Uterus (tissue), 4 donors: ENCODE results near the gene PBX2. TPM values are rescaled to one million over a fixed set of nuclear protein-coding genes. Genes with fewer than 3 reads are reported as not detected.
A peak's percentile ranks its signal among the peaks of the same experiment; 100 is the strongest.
"Not testable (repeated sequence)": the region's sequence is repeated elsewhere in the genome, so short reads cannot be mapped to it uniquely, and the experiment has no call there.

Experiments
- DNase-seq, 2 donors: peaks; one replicate each; pipeline ENCODE4 v3.0.0-alpha.2; 2019 to 2020
- H3K27ac ChIP-seq, 2 donors: fragments of 200-600 bp; sonication (generic); 1 replicate in 1 of 2; 2 replicates in 1 of 2; pipeline ENCODE4 v1.5.1; 2016 to 2018
- H3K27me3 ChIP-seq, 2 donors: fragments of 200-600 bp; sonication (generic); one replicate each; pipeline ENCODE4 v1.5.1; 2018 to 2019; ENCODE audit warnings: control low read depth in 1 of 2
- H3K36me3 ChIP-seq, 2 donors: fragments of 200-600 bp; sonication (generic); one replicate each; pipeline ENCODE4 v1.5.1; 2019; ENCODE audit warnings: control low read depth in 1 of 2
- H3K4me1 ChIP-seq, 2 donors: fragments of 200-600 bp; sonication (generic); one replicate each; pipeline ENCODE4 v1.5.1; 2018 to 2019; ENCODE audit warnings: control low read depth in 1 of 2
- H3K4me3 ChIP-seq, 2 donors: fragments of 200-600 bp; sonication (generic); 1 replicate in 1 of 2; 2 replicates in 1 of 2; pipeline ENCODE4 v1.5.1; 2018 to 2019; ENCODE audit warnings: mild to moderate bottlenecking in 1 of 2
- H3K9me3 ChIP-seq, 2 donors: fragments of 200-600 bp; sonication (generic); one replicate each; pipeline ENCODE4 v1.5.1; 2019; ENCODE audit warnings: control low read depth in 1 of 2
- POLR2A ChIP-seq, 2 donors: fragments of 450-650 bp; IDR thresholded peaks; one replicate each; pipeline ENCODE4 v1.6.1; 2016; ENCODE audit warnings: antibody characterized with exemption in 2 of 2, mild to moderate bottlenecking in 1 of 2, moderate library complexity in 1 of 2
- intact Hi-C: fragments of 100-400 bp; cut with DNase I; formaldehyde crosslinking; loops from one replicate; pipeline ENCODE4 v1.15.1; 2023; ENCODE audit warnings: low total_unique reads
- total RNA-seq, 4 donors: library from RNA; depleted of rRNA in 3 of 4; stranded (reverse); fragments of >200 nt in 3 of 4; gene quantifications; one replicate each; pipeline versions ENCODE4 v1.1.0 to v1.2.4, GENCODE V29; 2014 to 2023
- TF ChIP-seq, protein P1 (sequence below), 4 experiments: fragments of 200-600 bp in 2 of 4; fragments of 450-650 bp in 2 of 4; sonication (generic) in 2 of 4; IDR thresholded peaks; one replicate each; pipeline ENCODE4 v1.5.1; 2016 to 2019; ENCODE audit warnings: antibody characterized with exemption in 4 of 4, mild to moderate bottlenecking in 2 of 4, moderate library complexity in 1 of 4
- donor health status: DM: yes; HTN: yes; CAD: no.

Gene PBX2
- total RNA-seq, 4 donors from 2014 or later: 35.1 to 150 (median 57.7) TPM

DNA sequence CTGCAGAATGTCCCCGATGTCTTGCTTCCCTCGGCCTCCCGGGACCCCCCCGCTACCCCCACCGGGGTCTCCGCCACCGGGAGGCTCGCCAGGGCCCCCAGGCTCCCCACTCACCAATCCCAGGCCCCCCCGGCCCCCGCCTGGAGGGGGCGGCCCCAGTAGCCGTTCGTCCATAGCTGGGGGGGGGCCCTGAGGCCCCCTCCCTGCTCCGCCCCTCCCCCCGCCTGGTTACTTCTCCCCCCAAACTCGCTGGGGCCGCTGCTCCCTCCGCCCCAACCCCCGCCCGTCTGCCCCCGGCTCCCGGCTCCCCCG, 304 bp downstream of the PBX2 start:
- peak overlapping the region; percentile 98 to 100 for H3K27ac ChIP-seq
- peak overlapping the region; percentile 85 to 98 for H3K4me3 ChIP-seq
- H3K4me1 ChIP-seq: no peaks in the 10 kb centered on the region
- H3K36me3 ChIP-seq: no peaks in the 10 kb centered on the region
- no peaks in the 10 kb centered on the region for H3K9me3 ChIP-seq
- DNase-seq: peak in 1 of 2 donors; percentile 57
- intact Hi-C loops: no loop called here
- no peak for TF ChIP-seq POLR2A (IDR thresholded peaks at IDR 0.05)
- TF ChIP-seq, protein P1, sequence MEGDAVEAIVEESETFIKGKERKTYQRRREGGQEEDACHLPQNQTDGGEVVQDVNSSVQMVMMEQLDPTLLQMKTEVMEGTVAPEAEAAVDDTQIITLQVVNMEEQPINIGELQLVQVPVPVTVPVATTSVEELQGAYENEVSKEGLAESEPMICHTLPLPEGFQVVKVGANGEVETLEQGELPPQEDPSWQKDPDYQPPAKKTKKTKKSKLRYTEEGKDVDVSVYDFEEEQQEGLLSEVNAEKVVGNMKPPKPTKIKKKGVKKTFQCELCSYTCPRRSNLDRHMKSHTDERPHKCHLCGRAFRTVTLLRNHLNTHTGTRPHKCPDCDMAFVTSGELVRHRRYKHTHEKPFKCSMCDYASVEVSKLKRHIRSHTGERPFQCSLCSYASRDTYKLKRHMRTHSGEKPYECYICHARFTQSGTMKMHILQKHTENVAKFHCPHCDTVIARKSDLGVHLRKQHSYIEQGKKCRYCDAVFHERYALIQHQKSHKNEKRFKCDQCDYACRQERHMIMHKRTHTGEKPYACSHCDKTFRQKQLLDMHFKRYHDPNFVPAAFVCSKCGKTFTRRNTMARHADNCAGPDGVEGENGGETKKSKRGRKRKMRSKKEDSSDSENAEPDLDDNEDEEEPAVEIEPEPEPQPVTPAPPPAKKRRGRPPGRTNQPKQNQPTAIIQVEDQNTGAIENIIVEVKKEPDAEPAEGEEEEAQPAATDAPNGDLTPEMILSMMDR (IDR thresholded peaks at IDR 0.05): no peak
- no peaks in the 10 kb centered on the region for H3K27me3 ChIP-seq

DNA sequence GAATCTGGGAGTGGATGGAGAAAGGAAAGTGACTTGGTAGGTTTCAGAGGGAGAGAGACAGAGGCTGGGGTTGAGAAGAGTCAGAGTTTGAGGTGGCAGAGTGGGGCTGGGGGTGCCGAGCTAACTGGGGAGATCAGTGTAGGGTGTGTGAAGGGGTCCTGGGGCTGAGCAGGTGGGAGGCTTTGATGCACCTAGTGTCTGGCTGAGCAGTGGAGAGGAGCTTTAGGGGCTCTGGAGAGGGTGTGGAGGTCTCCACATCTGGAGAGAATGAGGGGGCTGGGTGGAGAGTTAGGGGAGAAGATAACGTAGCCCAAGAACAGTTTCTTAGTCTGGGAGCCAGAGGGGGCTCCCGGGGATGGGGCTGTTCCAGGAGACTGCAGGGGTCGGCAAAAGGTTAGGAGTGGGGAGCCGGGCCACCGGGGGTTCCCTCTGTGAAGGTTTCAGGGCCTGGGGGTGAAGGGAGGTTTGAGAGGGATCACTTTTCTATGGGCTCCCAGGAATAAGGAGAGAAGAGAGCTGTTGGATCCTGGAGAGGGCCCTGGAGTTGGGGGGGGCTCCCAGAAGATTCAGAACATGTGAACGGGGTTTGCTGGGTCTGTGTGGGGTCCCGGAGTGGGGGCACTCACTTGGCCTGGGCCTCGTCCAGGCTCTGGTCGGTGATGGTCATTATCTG, 797 bp downstream of the PBX2 start:
- Histone ChIP-seq H3K27ac (peak overlapping the region; percentile 98 to 100), H3K9me3 (no peaks in the 10 kb centered on the region), H3K36me3 (no peaks in the 10 kb centered on the region), H3K4me1 (no peaks in the 10 kb centered on the region), H3K27me3 (no peaks in the 10 kb centered on the region), H3K4me3 (peak overlapping the region; percentile 85 to 98)
- intact Hi-C loops: no loop called here
- DNase-seq: no peak
- TF ChIP-seq, protein P1 (IDR thresholded peaks at IDR 0.05): no peak
- TF ChIP-seq POLR2A (IDR thresholded peaks at IDR 0.05): no peak

DNA sequence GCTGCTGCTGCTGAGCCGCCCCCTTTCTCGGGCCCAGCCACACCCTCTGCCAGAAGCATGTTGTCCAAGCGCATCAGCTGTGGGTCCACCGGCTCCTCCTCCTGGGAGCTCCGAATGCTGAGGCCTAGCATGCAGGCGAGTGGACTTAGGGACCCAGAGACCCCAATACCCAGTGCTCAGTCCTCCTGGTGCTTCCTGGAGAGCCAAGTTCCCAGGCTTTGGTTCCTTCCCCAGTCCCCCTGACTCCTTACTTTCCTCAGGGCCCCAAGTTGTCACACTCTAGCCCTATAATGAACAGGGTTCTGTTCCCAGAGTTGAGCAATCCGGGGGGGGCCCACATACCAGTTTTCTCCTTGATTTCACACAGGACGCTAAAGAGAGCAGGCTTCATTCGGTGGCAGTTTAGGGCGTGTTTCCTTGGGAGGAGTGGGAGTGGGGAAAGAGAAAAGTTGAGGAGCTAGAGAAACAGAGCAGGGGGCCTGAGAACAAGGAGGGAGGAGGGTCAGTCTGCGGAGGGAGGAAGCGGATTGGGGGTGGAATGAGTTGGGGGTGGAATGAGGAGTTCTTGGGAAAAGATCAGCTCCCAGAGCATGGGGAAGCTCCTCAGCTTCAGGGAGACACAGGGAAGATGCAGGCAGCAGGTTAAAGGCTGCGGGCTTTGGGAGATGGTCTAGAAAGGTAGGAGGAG, 1.5 kb downstream of the PBX2 start:
- no peaks in the 10 kb centered on the region for H3K4me1 ChIP-seq
- intact Hi-C loops: no loop called here

DNA sequence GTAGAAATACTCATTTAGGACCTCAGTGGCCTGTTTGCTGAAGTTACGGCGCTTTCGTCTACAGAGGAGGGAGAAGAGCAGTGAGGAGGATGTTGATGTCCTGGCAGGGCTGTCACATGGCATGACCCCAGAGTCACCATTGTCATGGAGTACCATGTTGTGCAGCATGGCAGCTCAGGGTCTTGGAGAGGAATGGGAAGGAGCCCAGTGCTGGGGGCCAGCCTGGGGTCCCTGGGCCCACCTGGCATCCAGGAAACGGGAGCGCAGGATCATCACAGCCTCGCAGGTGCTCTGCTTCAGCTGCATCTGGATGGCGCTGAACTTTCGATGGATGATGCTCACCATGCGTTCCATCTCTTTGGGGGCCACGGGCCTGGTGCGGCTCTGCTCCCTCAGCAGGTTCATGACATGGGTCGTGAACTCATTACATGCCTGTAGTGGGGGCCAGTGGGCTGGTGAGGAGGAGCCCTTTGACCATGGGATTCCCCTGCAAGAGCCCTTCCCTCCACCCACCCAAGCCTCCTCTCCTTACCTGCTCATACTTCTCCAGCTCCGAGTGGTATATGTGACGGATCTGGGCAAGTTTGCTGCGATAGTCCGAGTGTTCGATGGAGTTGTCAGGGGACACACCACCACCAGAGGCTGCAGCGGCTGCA, 2.1 kb downstream of the PBX2 start:
- peak overlapping the region in 1 of 2 donors; percentile 85 for H3K4me3 ChIP-seq
- H3K27ac ChIP-seq: peak overlapping the region; percentile 98 to 100
- H3K9me3 ChIP-seq, H3K36me3 ChIP-seq, H3K4me1 ChIP-seq, DNase-seq, H3K27me3 ChIP-seq, intact Hi-C loops: not testable (repeated sequence)

More for the DNA sequence above, 1.5 kb downstream of the PBX2 start:
- no peaks in the 10 kb centered on the region for H3K9me3 ChIP-seq
- DNase-seq: peak; percentile 68 to 73
- peak overlapping the region; percentile 85 to 98 for H3K4me3 ChIP-seq
- H3K36me3 ChIP-seq: no peaks in the 10 kb centered on the region
- H3K27ac ChIP-seq: peak overlapping the region; percentile 98 to 100
- no peaks in the 10 kb centered on the region for H3K27me3 ChIP-seq
- peak in 1 of 2 donors; percentile 8 for TF ChIP-seq POLR2A (IDR thresholded peaks at IDR 0.05)
- TF ChIP-seq, protein P1 (IDR thresholded peaks at IDR 0.05): no peak

DNA sequence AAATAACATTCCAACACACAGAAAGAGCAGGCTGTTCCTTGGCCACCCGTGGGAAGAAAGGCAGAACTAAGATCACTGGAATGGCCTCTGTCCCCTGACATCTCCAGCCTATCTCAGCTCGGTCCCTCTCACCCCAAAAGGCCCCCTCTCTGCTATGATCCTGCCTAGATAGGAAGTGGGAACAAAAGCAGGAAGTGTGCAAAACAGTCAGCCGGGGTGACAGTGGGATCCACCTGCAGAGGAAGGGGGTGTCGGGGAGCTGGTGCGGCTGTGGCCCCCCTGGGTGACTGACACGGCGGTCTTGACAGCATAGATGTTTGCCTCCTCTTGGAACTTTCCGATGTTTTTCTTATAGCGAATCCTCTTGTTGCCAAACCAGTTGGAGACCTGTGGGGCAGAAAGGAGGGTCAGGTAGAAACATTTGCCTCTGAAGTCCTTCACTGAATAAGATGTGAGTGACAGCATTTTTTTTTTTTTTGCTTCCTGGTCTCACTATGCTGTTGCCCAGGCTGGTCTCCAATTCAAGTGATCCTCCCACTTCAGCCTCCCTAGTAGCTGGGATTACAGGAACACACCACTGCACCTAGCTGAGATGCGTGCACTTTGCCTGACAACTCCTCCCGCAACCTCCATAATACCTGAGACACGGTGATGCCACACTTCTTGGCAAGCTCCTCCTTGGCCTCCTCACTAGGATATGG, 2.8 kb downstream of the PBX2 start:
- Histone ChIP-seq H3K4me1 (no peaks in the 10 kb centered on the region), H3K27ac (peak overlapping the region; percentile 83 to 100), H3K27me3 (no peaks in the 10 kb centered on the region)

DNA sequence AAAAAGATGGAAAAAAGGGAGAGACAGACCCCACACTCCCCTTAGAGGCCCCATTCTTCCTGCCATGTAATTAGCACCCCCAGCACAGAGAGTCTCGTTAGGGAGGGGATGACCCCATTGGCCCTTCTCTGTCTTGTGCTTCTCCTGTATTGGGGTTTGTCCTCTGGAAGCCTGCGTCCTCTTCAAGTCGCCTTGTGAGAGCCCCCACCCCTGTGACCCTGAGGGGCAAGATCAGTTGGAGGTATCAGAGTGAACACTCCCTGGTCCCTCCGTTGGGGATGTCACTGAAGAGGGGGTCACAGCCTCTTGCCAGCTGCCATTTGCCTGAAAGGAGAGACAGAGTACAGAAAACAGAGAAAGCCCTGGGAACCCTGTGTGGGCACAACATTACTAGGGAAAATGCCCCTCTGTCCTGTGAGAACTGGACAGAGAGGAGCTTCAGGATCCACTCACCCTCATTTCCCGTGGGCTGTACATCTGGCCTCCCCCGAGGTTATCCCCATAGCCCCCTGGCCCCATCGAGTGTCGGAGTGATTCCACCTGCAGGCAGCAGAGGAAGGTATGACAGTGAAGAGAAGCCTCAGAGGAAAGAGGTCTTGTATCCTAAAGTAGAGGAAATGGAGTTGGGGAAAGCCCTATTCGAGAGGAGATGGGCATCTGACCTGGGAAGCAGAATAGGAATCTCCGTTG, 3.7 kb downstream of the PBX2 start:
- H3K9me3 ChIP-seq, H3K27me3 ChIP-seq, intact Hi-C loops, DNase-seq, H3K4me1 ChIP-seq, H3K36me3 ChIP-seq, H3K4me3 ChIP-seq: not testable (repeated sequence)
- H3K27ac ChIP-seq: peak overlapping the region; percentile 83 to 100

More for the DNA sequence above, 2.8 kb downstream of the PBX2 start:
- H3K9me3 ChIP-seq: no peaks in the 10 kb centered on the region
- no peak for DNase-seq
- TF ChIP-seq POLR2A (IDR thresholded peaks at IDR 0.05): no peak
- TF ChIP-seq, protein P1 (IDR thresholded peaks at IDR 0.05): no peak
- no peaks in the 10 kb centered on the region for H3K36me3 ChIP-seq
- no peak overlapping the region for H3K4me3 ChIP-seq
- intact Hi-C loops: no loop called here

DNA sequence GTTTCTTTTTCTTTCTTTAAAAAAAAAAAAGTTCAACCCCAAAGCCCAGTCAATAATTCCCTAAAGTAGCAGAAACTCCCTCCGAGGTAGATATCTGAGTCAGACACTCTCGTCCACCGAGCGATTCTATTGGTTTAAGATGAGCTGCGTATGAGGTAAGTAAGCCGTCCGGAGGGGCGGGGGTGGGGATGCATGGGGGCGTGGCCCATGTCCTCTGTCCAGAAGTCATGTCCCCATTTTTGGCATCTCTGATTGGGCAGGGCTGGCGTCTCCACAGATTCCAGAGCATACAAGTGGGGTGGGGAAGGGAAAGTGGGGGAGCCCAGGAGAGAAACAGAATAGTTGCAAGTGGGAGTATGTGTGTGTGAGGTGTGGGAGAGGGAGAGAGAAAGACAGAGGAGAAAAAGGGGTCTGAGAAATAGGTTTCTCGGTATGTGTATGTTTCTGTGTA, 4.3 kb downstream of the PBX2 start:
- DNase-seq: peak; percentile 87 to 95
- H3K4me3 ChIP-seq, H3K27me3 ChIP-seq, H3K9me3 ChIP-seq, intact Hi-C loops, H3K36me3 ChIP-seq, H3K4me1 ChIP-seq: not testable (repeated sequence)
- H3K27ac ChIP-seq: peak overlapping the region; percentile 83 to 100
